SK-N-DZ (cell line): ENCODE results near the gene MYO18B.

Source experiments
- DNase-seq: peaks from one replicate; pipeline ENCODE4 v3.0.0-alpha.2; 2015; ENCODE audit warnings: low spot score

MYO18B gene

DNA sequence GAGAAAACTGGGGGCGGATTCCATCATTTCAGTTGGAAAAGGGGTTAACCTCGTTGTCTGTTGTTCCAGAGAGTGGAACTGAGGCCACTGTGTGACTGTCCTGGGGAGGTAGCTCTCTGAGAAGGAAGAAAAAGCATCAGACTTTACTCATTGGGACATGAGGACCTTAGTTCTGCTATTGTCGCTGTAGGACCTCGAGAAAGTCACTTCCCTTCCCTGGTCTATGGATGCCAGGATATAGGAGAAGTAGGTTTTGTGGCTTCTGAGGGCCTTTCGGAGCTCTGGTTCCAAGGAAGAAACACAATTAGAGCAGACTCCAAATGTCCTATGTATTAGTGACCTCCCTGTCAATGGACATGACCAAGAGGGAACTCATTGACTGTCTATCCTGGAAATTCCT lies 6.2 kb downstream of the MYO18B start:
- no peak for DNase-seq

DNA sequence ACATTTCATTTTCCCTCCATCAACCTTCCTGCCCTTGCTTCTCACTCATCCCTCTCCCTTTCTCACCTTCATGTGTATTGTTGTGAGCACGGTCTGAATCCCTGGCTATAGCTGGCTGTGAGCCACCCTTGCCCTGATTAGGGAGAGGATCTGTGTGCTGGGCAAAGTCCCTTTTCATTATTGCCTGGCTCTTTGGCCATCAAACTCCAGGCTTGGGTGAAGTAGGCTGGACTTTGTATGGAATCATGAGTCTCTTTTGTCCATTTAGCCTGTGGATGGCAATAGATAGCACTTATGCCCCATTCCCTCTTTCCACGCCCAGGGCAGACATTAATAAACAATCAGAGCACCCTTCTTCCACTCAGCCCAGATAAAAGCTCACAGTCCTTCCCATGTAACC lies 6.7 kb downstream of the MYO18B start:
- no peak for DNase-seq

DNA sequence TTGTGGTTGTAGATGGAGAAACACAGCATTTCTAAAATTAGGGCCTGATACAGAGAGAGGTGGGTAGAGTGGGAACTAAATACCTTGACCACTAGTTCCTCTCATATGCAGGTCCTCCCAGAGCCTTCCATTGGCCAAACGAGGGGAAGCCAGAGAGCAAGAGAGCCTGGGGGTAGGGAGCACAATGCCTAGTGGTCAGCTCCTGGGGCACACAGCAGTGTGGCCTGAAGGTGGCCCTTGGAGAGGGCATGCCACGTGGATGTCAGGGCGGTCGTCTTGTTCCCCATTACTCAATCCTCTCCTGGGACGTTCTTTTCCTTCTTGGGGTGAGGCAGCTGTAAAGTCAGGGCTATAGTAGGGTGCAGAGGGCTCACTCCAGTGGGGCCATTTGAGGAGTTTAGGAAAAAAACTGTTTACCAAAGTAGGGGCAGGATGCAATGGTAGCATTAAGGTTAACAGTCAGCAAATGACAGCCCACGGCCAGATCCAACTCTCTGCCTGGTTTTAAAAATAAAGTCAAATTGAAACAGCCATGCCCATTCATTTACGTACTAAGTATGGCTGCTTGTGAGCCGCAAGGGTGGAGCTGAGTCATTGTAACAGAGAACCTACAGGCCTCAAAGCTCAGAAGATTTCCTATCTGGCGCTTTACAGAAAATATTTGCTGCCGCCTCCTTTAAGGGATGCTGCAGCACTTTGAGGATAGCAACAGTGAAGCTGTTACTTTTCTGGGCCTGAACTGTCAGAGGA lies 7.6 kb downstream of the MYO18B start:
- no peak for DNase-seq

DNA sequence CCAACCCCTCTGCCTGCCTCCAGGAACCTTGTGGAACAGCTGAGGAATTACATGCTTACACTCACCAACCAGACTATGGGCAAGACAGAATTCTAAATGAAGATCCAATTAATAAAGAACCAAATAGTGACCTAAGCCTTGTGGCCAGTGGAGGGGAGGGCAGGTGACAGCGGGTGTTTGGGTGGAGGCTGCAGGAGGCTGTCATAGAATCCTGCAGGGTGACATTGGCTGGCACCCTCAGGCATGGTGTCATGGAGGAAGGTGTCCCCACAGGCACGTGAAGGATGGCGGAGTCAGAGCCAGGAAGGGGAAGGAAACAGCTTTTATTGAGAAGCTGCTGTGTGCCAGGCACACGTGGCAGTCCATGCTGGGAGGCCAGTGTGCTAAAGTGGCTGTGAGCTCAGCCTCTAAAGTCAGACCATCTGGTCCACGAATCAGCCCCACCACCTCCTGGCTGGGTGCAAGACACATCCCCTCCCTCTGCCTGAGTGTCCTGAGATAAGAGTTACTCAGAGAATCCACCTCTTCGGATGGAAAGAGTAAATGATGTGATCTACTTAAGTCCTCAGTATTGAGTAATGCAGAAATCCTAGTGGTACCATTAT lies 8.7 kb downstream of the MYO18B start:
- no peak for DNase-seq

DNA sequence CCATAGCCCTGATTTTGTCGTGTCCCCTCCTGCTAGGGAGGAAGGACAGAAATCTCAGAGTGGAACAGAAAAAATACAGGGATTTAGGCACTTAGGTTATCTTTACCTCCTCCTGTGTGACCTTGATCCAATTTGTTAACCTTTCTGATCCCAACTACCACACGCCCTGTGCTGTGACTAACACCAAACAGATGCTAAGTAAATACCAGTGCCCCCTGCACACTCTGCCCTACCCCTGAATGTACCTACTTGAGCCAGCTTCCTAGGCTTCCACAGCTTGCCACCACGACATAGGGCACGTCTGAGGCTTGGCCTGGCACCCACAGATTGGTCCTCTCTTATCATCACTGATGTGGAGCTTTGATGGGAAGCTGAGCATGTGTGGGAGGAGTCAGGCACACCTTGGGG lies 9.2 kb downstream of the MYO18B start:
- DNase-seq = no peak

DNA sequence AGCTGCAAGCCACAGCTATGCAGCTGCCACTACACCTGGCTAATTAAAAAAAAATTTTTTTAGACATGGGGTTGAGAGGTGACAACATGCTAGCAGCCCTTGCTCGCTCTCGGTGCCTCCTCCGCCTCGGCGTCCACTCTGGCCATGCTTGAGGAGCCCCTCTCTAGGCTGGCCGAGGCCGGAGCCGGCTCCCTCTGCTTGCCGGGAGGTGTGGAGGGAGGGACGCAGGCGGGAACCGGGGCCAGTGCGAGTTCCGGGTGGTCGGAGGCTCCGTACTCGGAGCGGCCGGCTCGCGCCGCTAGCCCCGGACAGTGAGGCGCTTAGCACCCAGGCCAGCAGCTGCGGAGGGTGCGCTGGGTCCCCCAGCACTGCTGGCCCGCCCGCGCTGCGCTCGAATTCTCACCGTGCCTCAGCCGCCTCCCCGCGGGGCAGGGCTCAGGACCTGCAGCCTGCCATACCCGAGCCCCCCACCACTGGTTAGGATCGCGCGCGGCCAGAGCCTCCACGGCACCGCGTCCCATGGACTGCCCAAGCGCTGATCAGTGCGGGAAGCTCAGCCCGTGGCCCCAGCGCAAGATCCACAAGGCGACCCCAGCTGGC lies 10.7 kb downstream of the MYO18B start:
- no peak for DNase-seq

DNA sequence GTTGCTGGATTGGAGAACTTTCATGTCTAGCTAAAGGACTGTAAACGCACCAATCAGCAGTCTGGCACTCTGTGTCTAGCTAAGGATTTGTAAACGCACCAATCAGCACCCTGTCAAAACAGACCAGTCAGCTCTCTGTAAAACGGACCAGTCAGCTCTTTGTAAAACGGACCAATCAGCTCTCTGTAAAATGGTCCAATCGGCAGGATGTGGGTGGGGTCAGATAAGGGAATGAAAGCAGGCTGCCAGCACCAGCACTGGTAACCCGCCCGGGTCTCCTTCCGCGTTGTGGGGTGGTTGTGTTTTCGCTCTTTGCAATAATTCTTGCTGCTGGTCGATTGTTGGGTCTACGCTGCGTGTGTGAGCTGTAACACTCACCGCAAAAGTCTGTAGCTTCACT lies 11.3 kb downstream of the MYO18B start:
- DNase-seq = no peak

DNA sequence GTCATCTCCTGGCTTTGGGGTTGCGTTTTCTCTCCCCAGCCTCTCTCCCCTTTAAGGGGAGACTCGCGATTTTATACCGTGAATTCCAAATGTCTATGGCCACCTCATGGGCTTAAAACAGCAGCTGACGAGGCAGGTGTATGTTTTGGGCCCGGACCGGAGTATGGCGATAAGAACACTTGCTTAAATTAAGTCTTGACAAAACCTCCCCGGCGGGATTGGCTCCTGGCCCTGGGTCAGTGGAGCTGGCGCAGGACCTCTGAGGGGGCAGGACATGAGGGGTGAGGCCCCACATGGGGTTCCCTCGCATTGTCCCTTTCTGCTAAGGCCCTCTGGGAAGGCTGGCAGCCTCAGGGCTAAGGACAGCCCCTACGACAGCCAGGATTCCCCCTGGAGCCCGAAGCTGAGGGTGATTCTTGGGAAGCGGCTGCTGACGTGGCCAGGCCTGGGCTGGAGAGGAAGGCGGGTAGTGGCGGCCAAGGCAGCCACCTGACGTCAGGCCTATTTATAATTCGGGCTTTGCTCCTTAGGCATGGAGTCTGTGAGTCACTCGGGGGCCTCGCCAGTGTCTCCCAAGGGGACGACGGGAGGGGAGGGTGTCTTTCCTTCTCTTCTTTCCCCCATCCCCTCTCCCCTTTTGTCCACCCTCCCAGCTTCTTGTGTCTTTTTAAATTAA lies 12.7 kb downstream of the MYO18B start:
- peak; percentile 59 for DNase-seq

DNA sequence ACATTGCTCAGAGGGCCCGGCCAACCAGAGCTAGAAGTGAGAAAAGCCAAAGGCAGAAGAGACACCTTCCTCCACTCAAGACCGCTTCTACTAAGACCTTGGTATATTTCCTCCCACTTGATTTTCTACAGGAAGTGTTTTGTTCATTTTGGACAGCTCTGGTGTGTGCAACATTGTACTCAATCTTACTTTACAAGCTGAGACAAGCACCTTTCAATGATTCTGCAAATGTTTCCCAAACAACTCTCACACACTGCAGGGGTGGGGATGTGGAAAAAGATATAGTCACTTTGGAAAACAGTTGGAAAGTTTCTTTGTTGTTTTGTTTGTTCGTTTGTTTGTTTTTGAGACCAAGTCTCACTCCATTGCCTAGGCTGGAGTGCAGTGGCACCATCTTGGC lies 15.7 kb downstream of the MYO18B start:
- no peak for DNase-seq

DNA sequence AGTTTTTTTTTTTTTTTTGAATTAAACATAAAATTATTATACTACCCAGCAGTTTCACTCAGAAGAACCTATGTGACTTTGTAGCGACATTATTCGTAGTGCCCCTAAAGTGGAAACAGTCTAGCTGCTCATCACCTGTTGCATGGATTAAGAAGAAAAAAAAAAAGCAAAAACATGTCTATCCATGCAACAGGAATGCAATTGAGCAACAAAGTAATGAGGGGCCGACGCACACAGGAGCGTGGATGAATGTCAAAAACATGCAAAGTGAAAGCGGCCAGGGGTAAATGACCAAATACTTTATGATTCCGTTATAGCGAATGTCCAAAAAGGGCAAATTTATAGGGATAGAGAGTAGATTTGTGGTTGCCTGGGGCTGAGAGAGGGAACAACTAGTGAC lies 16.3 kb downstream of the MYO18B start:
- DNase-seq = no peak

DNA sequence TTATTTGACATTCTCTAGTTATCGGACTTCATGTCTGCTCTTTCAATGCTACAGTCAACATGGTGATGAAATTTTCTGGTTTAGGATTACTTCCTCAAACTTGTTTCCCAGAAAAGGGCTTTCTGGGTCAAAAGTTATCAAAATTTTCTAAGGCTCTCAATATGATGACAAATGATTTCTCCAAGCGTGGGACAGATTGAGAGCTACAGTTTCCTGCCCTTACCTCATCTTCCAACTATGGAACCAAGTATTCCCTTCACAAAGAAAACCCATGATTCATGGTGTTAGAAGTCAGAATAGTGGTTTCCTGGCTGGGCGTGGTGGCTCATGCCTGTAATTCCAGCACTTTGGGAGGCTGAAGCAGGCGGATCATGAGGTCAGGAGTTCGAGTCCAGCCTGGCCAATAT lies 17.8 kb downstream of the MYO18B start:
- no peak for DNase-seq

DNA sequence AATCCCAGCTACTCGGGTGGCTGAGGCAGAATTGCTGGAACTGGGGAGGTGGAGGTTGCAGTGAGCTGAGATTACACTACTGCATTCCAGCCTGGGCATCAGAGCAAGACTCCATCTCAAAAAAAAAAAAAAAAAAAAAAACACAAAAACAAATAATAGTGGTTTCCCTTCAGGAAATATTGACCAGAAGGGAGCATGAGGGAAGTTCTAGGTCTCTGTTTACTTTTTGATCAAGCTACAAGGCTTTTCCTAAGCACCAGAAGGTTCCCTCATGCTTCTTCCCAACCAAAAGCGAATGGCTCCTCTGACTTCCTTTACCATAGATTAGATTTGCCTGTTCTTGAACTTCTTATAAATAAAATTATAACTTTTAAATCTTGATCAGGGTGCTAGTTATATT lies 18.3 kb downstream of the MYO18B start:
- DNase-seq = no peak

DNA sequence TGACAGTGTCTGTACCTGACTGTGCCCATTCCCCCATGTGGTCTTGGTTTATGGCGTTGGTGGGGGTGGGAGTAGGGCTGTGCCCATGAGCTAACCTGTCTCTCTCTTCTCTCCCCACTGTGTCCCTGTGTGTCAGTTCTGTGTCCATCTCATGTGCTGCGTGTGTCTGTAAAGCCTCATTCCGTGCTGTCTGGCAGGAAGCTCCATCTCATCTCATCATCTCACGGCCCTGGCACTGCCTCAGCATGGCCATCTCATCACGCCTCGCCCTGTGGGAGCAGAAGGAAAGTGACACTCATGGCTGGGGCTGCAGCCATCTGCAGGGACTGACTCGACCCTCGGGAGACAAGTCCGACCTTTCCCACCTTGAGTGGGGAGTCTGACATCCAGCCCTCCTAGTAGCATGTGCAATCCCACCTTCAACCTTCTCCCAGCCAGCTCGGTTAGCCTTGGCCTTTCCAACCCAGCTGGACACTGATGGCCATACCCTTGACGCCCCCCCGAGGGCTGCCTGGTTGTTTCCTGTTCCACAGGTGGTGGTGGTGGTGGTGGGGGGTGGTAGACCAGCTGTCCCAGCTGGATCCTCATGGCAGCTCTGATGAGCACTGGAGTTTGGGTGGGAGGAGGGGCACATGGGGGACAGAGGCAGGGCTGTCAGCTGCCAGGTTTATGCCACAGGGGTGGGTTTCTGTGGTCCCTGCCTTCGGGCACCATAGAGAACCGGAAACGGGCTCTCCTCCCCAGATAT lies 19.0 kb downstream of the MYO18B start:
- no peak for DNase-seq

DNA sequence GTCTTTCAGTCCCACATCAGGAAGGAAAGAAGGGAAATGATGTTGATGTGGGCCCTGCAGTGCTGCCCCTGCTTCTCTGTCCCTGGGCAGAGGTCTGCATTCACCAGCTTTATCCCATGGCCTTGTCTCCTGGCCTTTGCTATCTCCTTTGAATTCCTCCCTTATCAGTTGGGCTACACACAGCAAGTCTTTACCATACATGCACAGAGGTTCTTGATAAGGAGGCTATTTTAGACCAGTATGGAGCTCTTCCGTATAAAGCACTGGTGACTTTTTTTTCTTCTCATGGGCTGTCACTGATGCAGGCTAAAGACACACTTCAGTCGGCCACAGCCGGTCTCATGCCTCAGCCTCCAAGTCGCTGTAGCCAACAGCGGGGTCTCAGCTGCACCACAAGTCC lies 20.2 kb downstream of the MYO18B start:
- no peak for DNase-seq

DNA sequence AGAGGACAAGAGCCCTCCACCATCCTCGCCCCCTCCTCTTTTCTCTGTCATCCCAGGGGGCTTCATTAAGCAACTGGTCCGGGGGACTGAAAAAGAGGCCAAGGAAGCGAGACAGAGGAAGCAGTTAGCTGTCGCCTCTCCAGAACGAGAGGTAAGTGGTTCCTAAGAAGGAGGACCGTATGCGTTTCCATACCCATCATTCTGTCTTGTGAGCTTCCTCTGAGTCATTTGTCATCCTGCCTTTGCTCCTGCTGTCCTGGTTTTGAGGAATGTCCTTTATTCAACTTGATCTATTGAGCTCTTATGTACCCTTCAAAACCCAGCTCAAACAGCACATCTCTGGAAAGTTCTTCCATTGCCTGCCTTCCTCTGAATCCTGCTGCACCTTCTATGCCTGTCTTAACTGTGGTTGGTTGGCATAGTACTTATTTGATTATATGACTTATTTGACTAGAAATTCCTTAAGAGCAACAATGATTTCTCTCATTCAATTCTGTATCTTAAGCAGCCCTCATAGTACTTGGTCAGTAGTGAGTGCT lies 21.3 kb downstream of the MYO18B start:
- no peak for DNase-seq

DNA sequence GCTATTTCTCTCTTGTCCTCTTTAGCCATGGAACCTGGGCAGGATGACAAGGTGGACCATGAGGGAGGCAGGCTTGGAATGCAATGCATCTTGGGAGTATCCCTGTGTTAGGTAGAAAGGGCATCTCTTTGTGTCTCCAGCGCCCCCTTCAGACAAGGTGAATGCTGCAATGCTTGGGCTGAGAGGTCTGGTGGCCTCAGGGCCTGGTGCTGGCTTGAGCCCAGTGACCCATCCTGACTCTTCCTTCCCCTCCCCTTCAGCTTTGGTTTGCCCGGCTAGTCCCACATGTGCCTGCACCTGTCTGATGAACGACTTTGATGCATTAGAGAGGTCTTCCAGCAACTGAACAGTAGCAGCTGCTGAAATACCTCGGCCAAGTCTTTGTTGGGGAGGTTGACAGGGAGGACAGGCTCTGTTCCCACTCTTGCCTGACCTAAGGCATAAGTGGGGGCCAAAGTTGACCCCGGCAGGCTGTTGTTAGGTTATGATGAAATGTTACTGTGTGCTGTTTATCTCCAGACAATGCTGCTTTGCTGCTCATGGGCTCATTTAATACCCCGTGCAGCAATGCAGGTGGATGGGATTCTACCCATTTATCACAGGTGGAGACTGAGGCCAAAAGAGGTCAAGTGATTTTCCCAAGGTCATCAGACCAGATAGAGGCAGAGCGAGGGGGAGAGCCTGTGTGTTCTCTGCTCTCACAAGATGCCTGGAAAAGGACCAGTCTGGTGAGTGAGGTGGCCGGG lies 22.5 kb downstream of the MYO18B start:
- DNase-seq = no peak

DNA sequence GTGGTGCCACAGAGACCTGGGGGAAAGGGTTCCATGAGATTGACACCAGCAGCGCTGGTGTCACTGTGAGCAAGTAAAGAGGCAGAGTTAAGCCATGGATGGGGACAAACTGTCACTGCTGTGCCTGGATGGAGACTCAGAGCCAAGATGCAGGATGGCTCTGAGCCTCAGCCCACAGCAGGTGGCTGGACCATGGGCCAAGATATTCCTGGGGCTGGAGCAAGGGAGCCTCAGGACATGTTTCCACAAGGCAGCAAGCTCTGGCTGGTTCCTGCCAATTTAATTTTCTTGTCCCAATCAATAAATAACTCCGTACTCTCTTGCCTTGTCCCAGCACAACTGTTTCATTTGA lies 23.0 kb downstream of the MYO18B start:
- DNase-seq = no peak

DNA sequence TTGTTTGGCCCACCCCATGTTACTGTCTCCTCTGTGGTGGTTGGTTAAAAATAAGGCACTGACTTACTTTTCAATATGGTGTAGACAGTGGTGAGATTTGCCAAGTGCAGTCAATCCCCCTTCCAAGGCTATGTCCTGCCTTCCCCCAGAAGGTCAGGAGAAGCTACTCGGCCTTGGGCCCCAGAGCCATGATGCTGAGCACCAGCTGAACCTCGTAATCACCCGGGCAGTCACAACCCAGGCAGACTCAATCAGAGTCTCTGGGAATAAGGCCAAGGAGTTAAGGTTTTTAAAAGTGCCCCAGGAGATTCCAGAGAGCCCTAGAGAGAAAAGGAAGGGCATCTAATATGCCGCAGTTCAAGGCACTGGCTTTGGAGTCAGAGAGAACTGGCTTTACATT lies 23.8 kb downstream of the MYO18B start:
- no peak for DNase-seq

DNA sequence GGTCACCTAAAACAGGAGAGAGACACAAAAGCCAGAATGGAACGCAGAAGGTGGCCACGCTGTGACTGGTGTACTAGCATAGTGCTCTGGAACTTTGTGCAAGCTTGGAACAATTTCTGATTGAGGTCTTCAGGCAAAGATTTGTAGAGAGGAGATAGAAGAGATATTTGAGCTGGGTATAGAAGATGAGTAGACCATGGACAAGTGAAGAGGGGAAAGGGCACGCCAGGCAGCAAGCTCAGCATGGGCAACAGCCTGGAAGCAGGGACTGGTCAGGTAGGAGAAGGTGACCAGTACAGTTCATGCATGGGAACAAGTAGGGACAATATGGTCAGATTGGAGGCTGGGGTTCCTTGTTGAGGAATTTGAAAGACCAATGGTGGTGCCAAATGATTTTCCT lies 24.4 kb downstream of the MYO18B start:
- DNase-seq = no peak

DNA sequence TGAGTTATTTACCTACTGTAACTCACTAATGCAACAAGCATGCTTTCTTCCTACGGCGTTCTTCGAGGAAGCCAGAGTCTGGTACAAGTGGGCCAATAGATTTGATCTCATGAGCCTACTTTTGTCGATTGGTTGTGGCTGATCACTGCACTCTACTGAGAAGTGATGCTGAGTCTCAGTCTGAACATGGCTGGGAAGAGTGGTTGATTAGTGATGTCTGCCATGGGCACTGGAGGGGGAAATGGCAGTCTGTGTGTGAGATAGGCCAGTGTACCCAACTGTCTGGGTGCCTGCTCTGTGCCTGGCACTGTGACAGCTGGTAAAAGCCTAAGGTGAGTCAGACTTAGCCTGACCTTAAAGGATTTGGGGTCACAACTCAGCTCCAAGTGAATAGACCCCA lies 28.3 kb downstream of the MYO18B start:
- DNase-seq = no peak

DNA sequence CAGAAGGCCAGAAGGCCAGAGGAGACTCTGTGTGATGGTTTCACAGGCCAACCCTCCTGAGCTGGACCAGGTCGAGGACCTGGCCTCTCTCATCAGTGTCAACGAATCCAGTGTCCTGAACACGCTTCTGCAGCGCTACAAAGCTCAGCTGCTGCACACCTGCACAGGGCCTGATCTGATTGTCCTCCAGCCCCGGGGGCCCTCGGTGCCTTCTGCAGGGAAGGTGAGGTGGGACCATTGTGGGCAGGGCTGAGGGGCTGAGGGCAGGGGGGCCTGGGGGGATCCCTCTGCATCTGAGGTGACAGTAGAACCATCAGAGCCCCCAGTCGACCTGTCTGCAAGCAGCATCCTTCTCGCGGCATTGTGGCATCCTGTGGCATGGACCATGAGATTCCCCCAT lies 30.3 kb downstream of the MYO18B start:
- DNase-seq = no peak
